Measurements from ENCODE around the gene S1PR2. TPM values are rescaled to one million over a fixed set of nuclear protein-coding genes. Genes with fewer than 3 reads are reported as not detected.

S1PR2 gene
- total and polyA plus RNA-seq, 5 donors from 2014 or later = 2.9 to 20.9 (median 3.5) TPM

DNA sequence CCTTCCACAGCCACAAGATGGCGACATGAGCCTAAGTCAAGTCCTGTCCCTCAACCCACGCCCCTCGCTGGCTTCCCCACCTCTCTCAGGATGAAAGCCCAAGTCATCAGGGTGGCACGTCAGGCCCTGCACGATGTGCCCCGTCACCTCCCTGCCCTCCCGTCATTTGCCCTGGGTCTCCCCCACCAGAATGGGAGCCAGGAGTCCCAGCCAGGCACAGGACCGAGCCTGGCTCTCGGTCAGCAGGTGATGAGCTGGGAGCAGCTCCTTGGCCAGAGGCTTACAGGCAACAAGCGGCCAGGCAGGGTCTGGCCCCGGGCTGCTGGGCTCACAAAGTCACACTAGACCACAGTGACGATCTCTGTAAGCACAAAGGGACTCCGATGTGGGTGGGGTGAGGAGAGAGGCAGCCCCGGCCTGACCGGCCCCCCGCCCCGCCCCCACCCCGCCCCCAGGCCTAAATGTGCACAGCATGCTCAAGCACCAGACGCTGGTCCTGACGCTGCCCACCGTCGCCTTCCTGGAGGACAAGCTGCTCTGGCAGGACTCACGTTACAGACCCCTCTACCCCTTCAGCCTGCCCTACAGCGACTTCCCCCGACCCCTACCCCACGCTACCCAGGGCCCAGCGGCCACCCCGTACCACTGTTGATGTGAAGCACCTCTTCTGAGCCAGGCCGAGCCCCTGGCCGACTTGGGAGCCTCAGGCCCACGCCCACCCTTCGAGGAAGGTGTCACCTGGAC lies 28.2 kb upstream of the S1PR2 start:
- Histone ChIP-seq H3K27ac (ENCODE audit: insufficient read depth, low read length, poor library complexity, severe bottlenecking) (peak overlapping the region; percentile 76), H3K36me3 (ENCODE audit: control insufficient read depth, insufficient read depth, low read length) (peaks cover 32% of the 10 kb centered on the region), H3K4me3 (ENCODE audit: low read depth, low read length) (no peak overlapping the region), H3K9me3 (ENCODE audit: control insufficient read depth in 2 of 2, low read length in 2 of 2) (no peaks in the 10 kb centered on the region), H3K4me1 (ENCODE audit: control insufficient read depth, insufficient read depth, low read length, poor library complexity, severe bottlenecking) (peaks cover 24% of the 10 kb centered on the region), H3K27me3 (ENCODE audit: control insufficient read depth, insufficient read depth, low read length) (no peaks in the 10 kb centered on the region)
- Mint-ChIP-seq H3K4me3 (peak overlapping the region; percentile 66 to 94 (median 84)), H3K27ac (no peak overlapping the region), H3K4me1 (peaks cover 2 to 33% (median 15%) of the 10 kb centered on the region in 4 donors), H3K9me3 (peaks cover 0 to 1% (median 0%) of the 10 kb centered on the region in 7 donors), H3K27me3 (no peaks in the 10 kb centered on the region), H3K36me3 (peaks cover 27% of the 10 kb centered on the region)
- peak; percentile 74 to 77 for ATAC-seq (ENCODE audit: low read depth in 2 of 2)
- peak; percentile 82 to 95 (median 87) for DNase-seq

DNA sequence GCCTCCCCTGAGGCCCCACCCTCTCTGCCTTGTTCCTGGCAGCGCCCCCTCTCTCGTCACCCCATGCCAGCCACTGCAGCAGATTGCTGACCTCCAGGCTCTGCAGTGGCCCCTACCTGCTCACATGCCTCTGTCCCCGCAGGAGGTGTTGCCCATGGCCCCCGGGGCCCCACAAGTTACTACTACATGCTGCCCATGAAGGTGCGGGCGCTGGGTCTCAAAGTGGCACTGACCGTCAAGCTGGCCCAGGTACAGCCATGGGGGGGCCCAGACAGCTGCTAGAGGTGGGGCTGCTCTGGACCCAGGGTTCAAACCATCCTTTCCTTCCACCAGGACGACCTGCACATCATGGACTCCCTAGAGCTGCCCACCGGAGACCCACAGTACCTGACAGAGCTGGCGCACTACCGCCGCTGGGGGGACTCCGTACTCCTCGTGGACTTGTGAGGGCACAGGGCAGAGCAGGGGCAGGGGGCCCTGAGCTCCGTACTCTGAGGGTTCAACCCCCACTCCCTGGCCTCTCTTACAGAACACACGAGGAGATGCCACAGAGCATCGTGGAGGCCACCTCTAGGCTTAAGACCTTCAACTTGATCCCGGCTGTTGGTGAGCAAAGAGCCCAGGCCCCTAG lies 27.1 kb upstream of the S1PR2 start:
- Histone ChIP-seq H3K9me3 (ENCODE audit: control insufficient read depth in 2 of 2, low read length in 2 of 2) (no peaks in the 10 kb centered on the region), H3K36me3 (ENCODE audit: control insufficient read depth, insufficient read depth, low read length) (peaks cover 35% of the 10 kb centered on the region), H3K27me3 (ENCODE audit: control insufficient read depth, insufficient read depth, low read length) (no peaks in the 10 kb centered on the region), H3K27ac (ENCODE audit: insufficient read depth, low read length, poor library complexity, severe bottlenecking) (no peak overlapping the region), H3K4me1 (ENCODE audit: control insufficient read depth, insufficient read depth, low read length, poor library complexity, severe bottlenecking) (peaks cover 24% of the 10 kb centered on the region), H3K4me3 (ENCODE audit: low read depth, low read length) (no peak overlapping the region)
- Mint-ChIP-seq H3K4me1 (peaks cover 2 to 33% (median 18%) of the 10 kb centered on the region in 4 donors), H3K36me3 (peaks cover 27% of the 10 kb centered on the region), H3K4me3 (peak overlapping the region in 1 of 4 donors; percentile 86), H3K27me3 (no peaks in the 10 kb centered on the region), H3K9me3 (peaks cover 0 to 1% (median 0%) of the 10 kb centered on the region in 7 donors), H3K27ac (peak overlapping the region in 1 of 3 donors; percentile 60)
- ATAC-seq (ENCODE audit: low read depth in 2 of 2) = no peak
- DNase-seq = no peak

DNA sequence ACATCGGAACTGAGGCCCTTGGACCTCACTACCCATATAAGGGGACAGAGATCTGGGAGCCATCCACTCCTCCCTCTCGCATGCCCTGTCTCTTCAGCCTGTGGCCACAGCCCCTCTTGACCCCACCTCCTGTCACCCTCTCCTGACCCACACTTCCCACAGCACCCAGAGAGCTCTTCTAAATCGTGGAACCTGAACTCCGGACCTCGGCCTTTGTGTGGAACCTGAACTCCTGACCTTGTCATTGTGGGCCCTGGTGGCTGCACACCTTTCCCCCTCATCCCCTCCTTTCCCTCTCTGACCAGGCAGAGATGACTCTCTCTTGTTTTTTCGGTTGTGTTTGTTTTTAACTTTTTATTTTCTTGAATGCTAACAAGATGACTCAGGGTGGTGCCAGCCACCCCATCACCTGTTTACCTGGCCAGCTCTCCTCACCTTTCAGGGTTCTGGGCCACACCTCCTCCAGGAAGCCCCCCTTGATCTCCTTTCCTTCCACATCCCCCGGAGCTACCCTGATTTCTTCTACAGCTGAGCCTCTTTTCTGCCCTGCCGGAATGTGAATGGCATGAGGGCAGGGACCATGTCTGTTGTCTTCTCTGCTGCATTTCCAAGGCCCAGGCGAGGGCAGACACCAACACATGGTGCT lies 26.0 kb upstream of the S1PR2 start:
- H3K4me3 Mint-ChIP-seq = peak overlapping the region in 3 of 4 donors; percentile 38 to 86 (median 78)
- Histone ChIP-seq H3K4me3 (ENCODE audit: low read depth, low read length) (no peak overlapping the region), H3K27ac (ENCODE audit: insufficient read depth, low read length, poor library complexity, severe bottlenecking) (no peak overlapping the region), H3K36me3 (ENCODE audit: control insufficient read depth, insufficient read depth, low read length) (peaks cover 35% of the 10 kb centered on the region), H3K9me3 (ENCODE audit: control insufficient read depth in 2 of 2, low read length in 2 of 2) (no peaks in the 10 kb centered on the region), H3K4me1 (ENCODE audit: control insufficient read depth, insufficient read depth, low read length, poor library complexity, severe bottlenecking) (peaks cover 33% of the 10 kb centered on the region), H3K27me3 (ENCODE audit: control insufficient read depth, insufficient read depth, low read length) (no peaks in the 10 kb centered on the region)
- peaks cover 27% of the 10 kb centered on the region for H3K36me3 Mint-ChIP-seq
- H3K9me3 Mint-ChIP-seq = peaks cover 0 to 1% (median 0%) of the 10 kb centered on the region in 7 donors
- peaks cover 2 to 39% (median 22%) of the 10 kb centered on the region in 4 donors for H3K4me1 Mint-ChIP-seq
- peak overlapping the region in 2 of 3 donors; percentile 6 to 54 for H3K27ac Mint-ChIP-seq
- H3K27me3 Mint-ChIP-seq = no peaks in the 10 kb centered on the region
- ATAC-seq (ENCODE audit: low read depth in 2 of 2) (no peak), DNase-seq (no peak)

DNA sequence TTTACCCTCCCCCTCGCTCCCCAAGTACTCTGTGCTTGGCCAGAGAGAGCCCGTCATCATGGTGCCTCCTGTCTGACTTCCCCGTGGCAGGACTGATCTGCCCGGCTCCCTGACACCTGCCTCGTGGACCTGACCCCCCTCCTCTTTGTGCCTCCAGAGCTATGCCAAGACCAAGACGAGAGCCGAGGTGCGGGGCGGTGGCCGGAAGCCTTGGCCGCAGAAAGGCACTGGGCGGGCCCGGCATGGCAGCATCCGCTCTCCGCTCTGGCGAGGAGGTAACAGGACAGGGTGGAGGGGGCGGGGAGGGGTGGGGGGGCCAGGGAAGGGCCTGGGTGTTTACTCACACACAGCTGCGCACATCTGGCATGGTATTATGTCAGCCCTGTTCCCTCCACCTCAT lies 25.4 kb upstream of the S1PR2 start:
- no peak for ATAC-seq (ENCODE audit: low read depth in 2 of 2)
- H3K36me3 ChIP-seq (ENCODE audit: control insufficient read depth, insufficient read depth, low read length) = peaks cover 35% of the 10 kb centered on the region
- peaks cover 31% of the 10 kb centered on the region for H3K36me3 Mint-ChIP-seq
- H3K27ac ChIP-seq (ENCODE audit: insufficient read depth, low read length, poor library complexity, severe bottlenecking) = no peak overlapping the region
- H3K27me3 ChIP-seq (ENCODE audit: control insufficient read depth, insufficient read depth, low read length) = no peaks in the 10 kb centered on the region
- H3K27me3 Mint-ChIP-seq = no peaks in the 10 kb centered on the region
- no peak overlapping the region for H3K4me3 ChIP-seq (ENCODE audit: low read depth, low read length)
- H3K9me3 Mint-ChIP-seq = peaks cover 0 to 1% (median 0%) of the 10 kb centered on the region in 7 donors
- H3K4me1 Mint-ChIP-seq = peaks cover 5 to 44% (median 26%) of the 10 kb centered on the region in 4 donors
- peaks cover 35% of the 10 kb centered on the region for H3K4me1 ChIP-seq (ENCODE audit: control insufficient read depth, insufficient read depth, low read length, poor library complexity, severe bottlenecking)
- peak overlapping the region in 1 of 4 donors; percentile 86 for H3K4me3 Mint-ChIP-seq
- no peak overlapping the region for H3K27ac Mint-ChIP-seq
- no peak for DNase-seq
- no peaks in the 10 kb centered on the region for H3K9me3 ChIP-seq (ENCODE audit: control insufficient read depth in 2 of 2, low read length in 2 of 2)

DNA sequence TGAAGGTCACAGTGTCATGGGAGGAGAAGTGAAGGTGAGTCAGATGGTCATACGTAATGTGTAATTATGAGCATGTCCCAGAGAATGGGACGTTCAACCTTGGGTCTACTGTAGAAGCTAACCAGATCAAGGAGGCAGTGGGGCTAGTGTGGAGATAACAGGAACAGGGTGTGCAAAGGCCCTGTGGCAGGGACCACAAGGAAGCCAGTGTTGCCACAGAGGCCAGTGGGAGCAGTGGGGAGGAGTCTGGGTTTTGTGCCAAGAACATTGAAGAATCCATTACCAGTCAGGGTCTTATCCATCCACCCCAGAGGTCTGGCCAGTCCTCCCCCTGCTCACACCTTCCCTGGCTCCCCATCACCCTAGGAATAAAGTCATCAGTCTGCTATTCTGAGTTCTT lies 24.2 kb upstream of the S1PR2 start:
- no peak for ATAC-seq (ENCODE audit: low read depth in 2 of 2)
- Mint-ChIP-seq H3K27me3 (no peaks in the 10 kb centered on the region), H3K36me3 (peaks cover 31% of the 10 kb centered on the region), H3K4me3 (peak overlapping the region in 3 of 4 donors; percentile 54 to 97 (median 76)), H3K27ac (peak overlapping the region in 1 of 3 donors; percentile 53), H3K4me1 (peaks cover 5 to 47% (median 26%) of the 10 kb centered on the region in 4 donors), H3K9me3 (peaks cover 0 to 1% (median 0%) of the 10 kb centered on the region in 7 donors)
- H3K4me1 ChIP-seq (ENCODE audit: control insufficient read depth, insufficient read depth, low read length, poor library complexity, severe bottlenecking) = peaks cover 29% of the 10 kb centered on the region
- no peaks in the 10 kb centered on the region for H3K27me3 ChIP-seq (ENCODE audit: control insufficient read depth, insufficient read depth, low read length)
- H3K4me3 ChIP-seq (ENCODE audit: low read depth, low read length) = no peak overlapping the region
- H3K9me3 ChIP-seq (ENCODE audit: control insufficient read depth in 2 of 2, low read length in 2 of 2) = no peaks in the 10 kb centered on the region
- H3K27ac ChIP-seq (ENCODE audit: insufficient read depth, low read length, poor library complexity, severe bottlenecking) = no peak overlapping the region
- no peak for DNase-seq
- H3K36me3 ChIP-seq (ENCODE audit: control insufficient read depth, insufficient read depth, low read length) = peaks cover 35% of the 10 kb centered on the region

DNA sequence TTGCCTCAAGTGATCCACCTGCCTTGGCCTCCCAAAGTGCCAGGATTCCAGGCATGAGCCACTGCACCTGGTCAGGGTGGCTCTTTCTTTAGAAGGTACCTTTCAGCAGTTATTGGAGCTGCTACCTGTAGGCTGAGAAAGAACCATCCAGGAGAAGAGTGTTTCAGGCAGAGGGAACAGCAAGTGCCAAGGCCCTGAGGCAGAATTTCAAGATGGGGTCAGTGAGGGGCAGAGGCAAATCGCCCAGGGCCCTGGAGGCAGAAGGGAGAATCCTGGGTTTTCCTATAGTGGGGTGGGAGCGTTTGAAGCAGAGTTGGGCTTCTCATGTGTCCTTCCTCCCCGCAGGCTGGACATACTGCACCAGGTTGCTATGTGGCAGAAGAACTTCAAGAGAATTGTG lies 23.1 kb upstream of the S1PR2 start:
- peaks cover 0 to 1% (median 0%) of the 10 kb centered on the region in 7 donors for H3K9me3 Mint-ChIP-seq
- ATAC-seq (ENCODE audit: low read depth in 2 of 2) (no peak), DNase-seq (no peak)
- no peaks in the 10 kb centered on the region for H3K27me3 Mint-ChIP-seq
- peak overlapping the region in 1 of 3 donors; percentile 85 for H3K27ac Mint-ChIP-seq
- Histone ChIP-seq H3K4me3 (ENCODE audit: low read depth, low read length) (no peak overlapping the region), H3K9me3 (ENCODE audit: control insufficient read depth in 2 of 2, low read length in 2 of 2) (no peaks in the 10 kb centered on the region), H3K4me1 (ENCODE audit: control insufficient read depth, insufficient read depth, low read length, poor library complexity, severe bottlenecking) (peaks cover 23% of the 10 kb centered on the region), H3K36me3 (ENCODE audit: control insufficient read depth, insufficient read depth, low read length) (peaks cover 35% of the 10 kb centered on the region), H3K27ac (ENCODE audit: insufficient read depth, low read length, poor library complexity, severe bottlenecking) (no peak overlapping the region), H3K27me3 (ENCODE audit: control insufficient read depth, insufficient read depth, low read length) (no peaks in the 10 kb centered on the region)
- H3K36me3 Mint-ChIP-seq = peaks cover 26% of the 10 kb centered on the region
- peaks cover 3 to 43% (median 23%) of the 10 kb centered on the region in 4 donors for H3K4me1 Mint-ChIP-seq
- peak overlapping the region in 3 of 4 donors; percentile 22 to 97 (median 54) for H3K4me3 Mint-ChIP-seq

DNA sequence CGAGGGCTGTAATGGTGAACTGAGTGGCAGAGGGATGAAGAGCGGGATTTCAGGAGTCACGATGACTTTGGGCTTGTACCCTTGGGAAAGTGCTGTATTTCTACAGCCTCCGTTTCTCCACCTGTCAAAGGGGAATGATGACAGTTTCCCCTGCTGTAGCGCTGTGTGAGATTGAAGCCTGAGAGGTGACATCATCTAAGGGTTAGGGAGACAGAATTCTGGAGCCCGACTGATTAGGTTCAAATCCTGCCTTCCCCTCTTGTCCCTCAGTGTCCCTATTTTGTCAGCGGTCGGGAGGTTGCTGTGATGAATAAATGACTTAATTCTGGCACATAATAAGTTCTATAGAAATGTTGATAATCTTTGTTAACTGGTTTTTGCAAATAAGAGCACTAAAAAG lies 21.6 kb upstream of the S1PR2 start:
- peak overlapping the region in 2 of 3 donors; percentile 98 to 99 for H3K27ac Mint-ChIP-seq
- H3K4me3 Mint-ChIP-seq = peak overlapping the region; percentile 97 to 100 (median 98)
- no peaks in the 10 kb centered on the region for H3K9me3 ChIP-seq (ENCODE audit: control insufficient read depth in 2 of 2, low read length in 2 of 2)
- H3K4me1 ChIP-seq (ENCODE audit: control insufficient read depth, insufficient read depth, low read length, poor library complexity, severe bottlenecking) = peaks cover 16% of the 10 kb centered on the region
- ATAC-seq (ENCODE audit: low read depth in 2 of 2) (no peak), DNase-seq (no peak)
- H3K27me3 ChIP-seq (ENCODE audit: control insufficient read depth, insufficient read depth, low read length) = no peaks in the 10 kb centered on the region
- H3K36me3 Mint-ChIP-seq = peaks cover 21% of the 10 kb centered on the region
- peak overlapping the region; percentile 86 for H3K4me3 ChIP-seq (ENCODE audit: low read depth, low read length)
- no peaks in the 10 kb centered on the region for H3K27me3 Mint-ChIP-seq
- H3K4me1 Mint-ChIP-seq = peaks cover 3 to 36% (median 19%) of the 10 kb centered on the region in 4 donors
- H3K27ac ChIP-seq (ENCODE audit: insufficient read depth, low read length, poor library complexity, severe bottlenecking) = peak overlapping the region; percentile 73
- H3K9me3 Mint-ChIP-seq = peaks cover 0 to 1% (median 0%) of the 10 kb centered on the region in 7 donors
- H3K36me3 ChIP-seq (ENCODE audit: control insufficient read depth, insufficient read depth, low read length) = peaks cover 27% of the 10 kb centered on the region

All from CD4-positive, CD25-positive, alpha-beta regulatory T cell (primary cell).